ENCODE measurements around the gene TBC1D22A.

DNA sequence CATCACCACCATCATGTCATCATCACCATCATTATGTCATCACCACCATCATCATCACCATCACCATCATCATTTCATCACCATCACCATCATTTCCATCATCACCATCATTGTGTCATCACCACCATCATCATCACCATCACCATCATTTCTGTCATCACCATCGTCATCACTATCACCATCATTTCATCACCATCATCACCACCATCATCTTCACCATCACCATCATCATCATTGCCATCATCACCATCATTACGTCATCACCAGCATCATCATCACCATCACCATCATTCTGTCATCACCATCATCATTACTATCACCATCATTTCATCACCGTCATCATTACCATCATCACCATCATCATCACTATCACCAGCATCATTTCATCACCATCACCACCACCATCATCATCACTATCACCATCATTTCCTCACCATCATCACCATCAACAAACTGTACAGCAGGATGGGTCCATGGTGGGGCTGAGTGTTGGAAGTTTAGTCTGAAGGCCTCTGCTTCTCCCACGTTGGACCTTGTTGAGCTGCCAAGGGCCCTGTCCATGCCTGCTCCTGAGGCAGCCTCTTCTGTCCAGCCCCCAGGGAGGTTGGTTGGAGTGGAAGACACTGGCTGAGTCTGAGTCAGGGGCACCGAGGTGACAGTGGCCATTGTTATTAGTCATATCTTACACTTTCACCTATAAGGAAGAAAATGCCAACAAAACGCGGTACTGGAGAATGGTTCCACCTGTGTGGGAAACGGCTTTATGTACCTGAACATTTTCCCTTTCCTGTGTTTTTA, 247.1 kb downstream of the TBC1D22A start:
- TF ChIP-seq, protein P1, sequence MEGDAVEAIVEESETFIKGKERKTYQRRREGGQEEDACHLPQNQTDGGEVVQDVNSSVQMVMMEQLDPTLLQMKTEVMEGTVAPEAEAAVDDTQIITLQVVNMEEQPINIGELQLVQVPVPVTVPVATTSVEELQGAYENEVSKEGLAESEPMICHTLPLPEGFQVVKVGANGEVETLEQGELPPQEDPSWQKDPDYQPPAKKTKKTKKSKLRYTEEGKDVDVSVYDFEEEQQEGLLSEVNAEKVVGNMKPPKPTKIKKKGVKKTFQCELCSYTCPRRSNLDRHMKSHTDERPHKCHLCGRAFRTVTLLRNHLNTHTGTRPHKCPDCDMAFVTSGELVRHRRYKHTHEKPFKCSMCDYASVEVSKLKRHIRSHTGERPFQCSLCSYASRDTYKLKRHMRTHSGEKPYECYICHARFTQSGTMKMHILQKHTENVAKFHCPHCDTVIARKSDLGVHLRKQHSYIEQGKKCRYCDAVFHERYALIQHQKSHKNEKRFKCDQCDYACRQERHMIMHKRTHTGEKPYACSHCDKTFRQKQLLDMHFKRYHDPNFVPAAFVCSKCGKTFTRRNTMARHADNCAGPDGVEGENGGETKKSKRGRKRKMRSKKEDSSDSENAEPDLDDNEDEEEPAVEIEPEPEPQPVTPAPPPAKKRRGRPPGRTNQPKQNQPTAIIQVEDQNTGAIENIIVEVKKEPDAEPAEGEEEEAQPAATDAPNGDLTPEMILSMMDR (conservative IDR thresholded peaks at IDR 0.05; ENCODE audit: low read depth in 2 of 2): no peak
- TF ChIP-seq, protein P2, sequence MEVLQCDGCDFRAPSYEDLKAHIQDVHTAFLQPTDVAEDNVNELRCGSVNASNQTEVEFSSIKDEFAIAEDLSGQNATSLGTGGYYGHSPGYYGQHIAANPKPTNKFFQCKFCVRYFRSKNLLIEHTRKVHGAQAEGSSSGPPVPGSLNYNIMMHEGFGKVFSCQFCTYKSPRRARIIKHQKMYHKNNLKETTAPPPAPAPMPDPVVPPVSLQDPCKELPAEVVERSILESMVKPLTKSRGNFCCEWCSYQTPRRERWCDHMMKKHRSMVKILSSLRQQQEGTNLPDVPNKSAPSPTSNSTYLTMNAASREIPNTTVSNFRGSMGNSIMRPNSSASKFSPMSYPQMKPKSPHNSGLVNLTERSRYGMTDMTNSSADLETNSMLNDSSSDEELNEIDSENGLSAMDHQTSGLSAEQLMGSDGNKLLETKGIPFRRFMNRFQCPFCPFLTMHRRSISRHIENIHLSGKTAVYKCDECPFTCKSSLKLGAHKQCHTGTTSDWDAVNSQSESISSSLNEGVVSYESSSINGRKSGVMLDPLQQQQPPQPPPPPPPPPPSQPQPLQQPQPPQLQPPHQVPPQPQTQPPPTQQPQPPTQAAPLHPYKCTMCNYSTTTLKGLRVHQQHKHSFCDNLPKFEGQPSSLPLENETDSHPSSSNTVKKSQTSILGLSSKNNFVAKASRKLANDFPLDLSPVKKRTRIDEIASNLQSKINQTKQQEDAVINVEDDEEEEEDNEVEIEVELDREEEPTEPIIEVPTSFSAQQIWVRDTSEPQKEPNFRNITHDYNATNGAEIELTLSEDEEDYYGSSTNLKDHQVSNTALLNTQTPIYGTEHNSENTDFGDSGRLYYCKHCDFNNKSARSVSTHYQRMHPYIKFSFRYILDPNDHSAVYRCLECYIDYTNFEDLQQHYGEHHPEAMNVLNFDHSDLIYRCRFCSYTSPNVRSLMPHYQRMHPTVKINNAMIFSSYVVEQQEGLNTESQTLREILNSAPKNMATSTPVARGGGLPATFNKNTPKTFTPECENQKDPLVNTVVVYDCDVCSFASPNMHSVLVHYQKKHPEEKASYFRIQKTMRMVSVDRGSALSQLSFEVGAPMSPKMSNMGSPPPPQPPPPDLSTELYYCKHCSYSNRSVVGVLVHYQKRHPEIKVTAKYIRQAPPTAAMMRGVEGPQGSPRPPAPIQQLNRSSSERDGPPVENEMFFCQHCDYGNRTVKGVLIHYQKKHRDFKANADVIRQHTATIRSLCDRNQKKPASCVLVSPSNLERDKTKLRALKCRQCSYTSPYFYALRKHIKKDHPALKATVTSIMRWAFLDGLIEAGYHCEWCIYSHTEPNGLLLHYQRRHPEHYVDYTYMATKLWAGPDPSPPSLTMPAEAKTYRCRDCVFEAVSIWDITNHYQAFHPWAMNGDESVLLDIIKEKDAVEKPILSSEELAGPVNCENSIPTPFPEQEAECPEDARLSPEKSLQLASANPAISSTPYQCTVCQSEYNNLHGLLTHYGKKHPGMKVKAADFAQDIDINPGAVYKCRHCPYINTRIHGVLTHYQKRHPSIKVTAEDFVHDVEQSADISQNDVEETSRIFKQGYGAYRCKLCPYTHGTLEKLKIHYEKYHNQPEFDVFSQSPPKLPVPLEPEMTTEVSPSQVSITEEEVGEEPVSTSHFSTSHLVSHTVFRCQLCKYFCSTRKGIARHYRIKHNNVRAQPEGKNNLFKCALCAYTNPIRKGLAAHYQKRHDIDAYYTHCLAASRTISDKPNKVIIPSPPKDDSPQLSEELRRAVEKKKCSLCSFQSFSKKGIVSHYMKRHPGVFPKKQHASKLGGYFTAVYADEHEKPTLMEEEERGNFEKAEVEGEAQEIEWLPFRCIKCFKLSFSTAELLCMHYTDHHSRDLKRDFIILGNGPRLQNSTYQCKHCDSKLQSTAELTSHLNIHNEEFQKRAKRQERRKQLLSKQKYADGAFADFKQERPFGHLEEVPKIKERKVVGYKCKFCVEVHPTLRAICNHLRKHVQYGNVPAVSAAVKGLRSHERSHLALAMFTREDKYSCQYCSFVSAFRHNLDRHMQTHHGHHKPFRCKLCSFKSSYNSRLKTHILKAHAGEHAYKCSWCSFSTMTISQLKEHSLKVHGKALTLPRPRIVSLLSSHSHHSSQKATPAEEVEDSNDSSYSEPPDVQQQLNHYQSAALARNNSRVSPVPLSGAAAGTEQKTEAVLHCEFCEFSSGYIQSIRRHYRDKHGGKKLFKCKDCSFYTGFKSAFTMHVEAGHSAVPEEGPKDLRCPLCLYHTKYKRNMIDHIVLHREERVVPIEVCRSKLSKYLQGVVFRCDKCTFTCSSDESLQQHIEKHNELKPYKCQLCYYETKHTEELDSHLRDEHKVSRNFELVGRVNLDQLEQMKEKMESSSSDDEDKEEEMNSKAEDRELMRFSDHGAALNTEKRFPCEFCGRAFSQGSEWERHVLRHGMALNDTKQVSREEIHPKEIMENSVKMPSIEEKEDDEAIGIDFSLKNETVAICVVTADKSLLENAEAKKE (CRISPR knock-in tag; IDR thresholded peaks at IDR 0.05): no peak
- TF ChIP-seq POLR2AphosphoS5 (IDR thresholded peaks at IDR 0.05; ENCODE audit: low read depth) (no peak), EZH2 (IDR thresholded peaks at IDR 0.05; ENCODE audit: low read depth, unreplicated experiment) (no peak), CREB1 (CRISPR knock-in tag; IDR thresholded peaks at IDR 0.05; ENCODE audit: low read depth) (no peak), EZH2phosphoT487 (IDR thresholded peaks at IDR 0.05; ENCODE audit: unreplicated experiment) (no peak), NANOG (IDR thresholded peaks at IDR 0.05; ENCODE audit: borderline replicate concordance) (no peak), JUNB (IDR thresholded peaks at IDR 0.05; ENCODE audit: unreplicated experiment) (no peak), STAT1 (IDR thresholded peaks at IDR 0.05; ENCODE audit: unreplicated experiment) (no peak), ZNF114 (CRISPR knock-in tag; IDR thresholded peaks at IDR 0.05) (no peak)
- TF ChIP-seq, protein P3, sequence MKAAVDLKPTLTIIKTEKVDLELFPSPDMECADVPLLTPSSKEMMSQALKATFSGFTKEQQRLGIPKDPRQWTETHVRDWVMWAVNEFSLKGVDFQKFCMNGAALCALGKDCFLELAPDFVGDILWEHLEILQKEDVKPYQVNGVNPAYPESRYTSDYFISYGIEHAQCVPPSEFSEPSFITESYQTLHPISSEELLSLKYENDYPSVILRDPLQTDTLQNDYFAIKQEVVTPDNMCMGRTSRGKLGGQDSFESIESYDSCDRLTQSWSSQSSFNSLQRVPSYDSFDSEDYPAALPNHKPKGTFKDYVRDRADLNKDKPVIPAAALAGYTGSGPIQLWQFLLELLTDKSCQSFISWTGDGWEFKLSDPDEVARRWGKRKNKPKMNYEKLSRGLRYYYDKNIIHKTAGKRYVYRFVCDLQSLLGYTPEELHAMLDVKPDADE (IDR thresholded peaks at IDR 0.05): no peak
- TF ChIP-seq, protein P4, sequence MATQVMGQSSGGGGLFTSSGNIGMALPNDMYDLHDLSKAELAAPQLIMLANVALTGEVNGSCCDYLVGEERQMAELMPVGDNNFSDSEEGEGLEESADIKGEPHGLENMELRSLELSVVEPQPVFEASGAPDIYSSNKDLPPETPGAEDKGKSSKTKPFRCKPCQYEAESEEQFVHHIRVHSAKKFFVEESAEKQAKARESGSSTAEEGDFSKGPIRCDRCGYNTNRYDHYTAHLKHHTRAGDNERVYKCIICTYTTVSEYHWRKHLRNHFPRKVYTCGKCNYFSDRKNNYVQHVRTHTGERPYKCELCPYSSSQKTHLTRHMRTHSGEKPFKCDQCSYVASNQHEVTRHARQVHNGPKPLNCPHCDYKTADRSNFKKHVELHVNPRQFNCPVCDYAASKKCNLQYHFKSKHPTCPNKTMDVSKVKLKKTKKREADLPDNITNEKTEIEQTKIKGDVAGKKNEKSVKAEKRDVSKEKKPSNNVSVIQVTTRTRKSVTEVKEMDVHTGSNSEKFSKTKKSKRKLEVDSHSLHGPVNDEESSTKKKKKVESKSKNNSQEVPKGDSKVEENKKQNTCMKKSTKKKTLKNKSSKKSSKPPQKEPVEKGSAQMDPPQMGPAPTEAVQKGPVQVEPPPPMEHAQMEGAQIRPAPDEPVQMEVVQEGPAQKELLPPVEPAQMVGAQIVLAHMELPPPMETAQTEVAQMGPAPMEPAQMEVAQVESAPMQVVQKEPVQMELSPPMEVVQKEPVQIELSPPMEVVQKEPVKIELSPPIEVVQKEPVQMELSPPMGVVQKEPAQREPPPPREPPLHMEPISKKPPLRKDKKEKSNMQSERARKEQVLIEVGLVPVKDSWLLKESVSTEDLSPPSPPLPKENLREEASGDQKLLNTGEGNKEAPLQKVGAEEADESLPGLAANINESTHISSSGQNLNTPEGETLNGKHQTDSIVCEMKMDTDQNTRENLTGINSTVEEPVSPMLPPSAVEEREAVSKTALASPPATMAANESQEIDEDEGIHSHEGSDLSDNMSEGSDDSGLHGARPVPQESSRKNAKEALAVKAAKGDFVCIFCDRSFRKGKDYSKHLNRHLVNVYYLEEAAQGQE (IDR thresholded peaks at IDR 0.05; ENCODE audit: unreplicated experiment): no peak
